HG03103 (cell line): Measurements from ENCODE around the gene PPWD1.
A peak's percentile ranks its signal among the peaks of the same experiment; 100 is the strongest.
"Not testable (repeated sequence)": the region's sequence is repeated elsewhere in the genome, so short reads cannot be mapped to it uniquely, and the experiment has no call there.

Experiments used
- ATAC-seq: cut with Tn5 transposase; IDR thresholded peaks from one replicate; pipeline ENCODE4 v1.9.1; 2021; ENCODE audit warnings: low read depth; ENCODE audit not compliant: unreplicated experiment

The PPWD1 gene

DNA sequence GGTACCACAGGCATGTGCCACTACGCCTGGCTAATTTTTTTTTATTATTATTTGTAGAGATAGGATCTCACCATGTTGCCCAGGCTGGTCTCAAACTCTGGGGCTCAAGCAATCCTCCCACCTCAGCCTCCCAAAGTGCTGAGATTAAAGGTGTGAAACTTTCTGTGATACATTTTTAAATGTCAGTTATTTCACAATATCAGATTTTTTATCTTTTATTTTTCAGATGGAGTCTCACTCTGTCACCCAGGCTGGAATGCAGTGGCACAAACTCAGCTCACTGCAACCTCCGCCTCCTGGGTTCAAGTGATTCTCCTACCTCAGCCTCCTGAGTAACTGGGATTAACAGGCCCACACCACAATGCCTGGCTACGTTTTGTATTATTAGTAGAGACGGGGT lies 58.9 kb downstream of the PPWD1 start:
- not testable (repeated sequence) for ATAC-seq

DNA sequence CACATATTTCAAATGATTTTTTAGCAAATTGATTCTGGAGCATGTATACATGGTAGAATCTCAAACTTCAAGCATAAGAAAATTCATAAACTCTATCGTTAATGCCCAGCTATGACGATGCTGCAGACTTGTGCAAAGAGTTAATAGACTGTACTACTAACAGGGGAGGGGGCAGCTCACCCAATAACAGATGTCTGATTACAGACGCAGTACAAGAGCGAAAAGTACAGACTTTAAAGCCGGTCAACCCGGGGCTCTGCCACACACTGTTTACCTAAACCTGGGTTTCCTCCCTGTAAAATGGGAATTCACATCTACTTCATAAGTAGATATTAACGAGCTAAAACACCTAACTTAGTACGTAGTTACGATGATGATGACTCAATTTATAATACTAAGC lies 60.4 kb downstream of the PPWD1 start:
- ATAC-seq: no peak

DNA sequence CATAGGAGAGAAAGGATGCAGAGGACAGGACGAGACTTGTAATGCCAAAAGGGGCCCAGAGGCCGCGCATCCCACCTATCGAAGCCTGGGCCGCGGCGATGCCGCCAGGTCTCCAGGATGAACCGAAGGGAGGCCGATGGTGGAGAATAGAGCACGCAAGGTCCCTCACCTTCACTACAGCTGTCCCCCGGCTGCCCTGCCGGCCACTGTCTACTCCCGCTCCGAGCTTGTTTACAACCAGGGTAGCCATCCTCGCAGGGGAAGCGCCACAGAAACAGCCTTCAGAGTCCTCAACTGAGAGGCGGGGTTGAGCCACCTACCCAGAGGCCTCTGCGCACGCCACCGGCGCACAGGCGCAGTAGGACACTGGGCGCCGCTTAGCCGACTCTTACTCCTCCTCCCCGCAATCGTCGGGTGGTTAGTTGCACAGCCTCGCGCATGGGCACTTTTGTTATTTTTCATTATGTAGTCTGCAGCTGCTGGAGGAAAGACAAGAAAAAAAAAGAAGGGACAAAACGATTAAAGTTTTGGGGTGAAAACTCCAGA lies 61.0 kb downstream of the PPWD1 start, which contains the start of gene TRIM23:
TRIM23 (minus strand) TSS at position 309 of the 546 bp plus-strand sequence; CDS start at position 250, 59 bp downstream.
- ATAC-seq: peak; percentile 94

GRCh38 chr5:65624571-65625555 lies 61.8 kb downstream of the PPWD1 start, which contains the start of the genes SHLD3 and TRAPPC13:
TSS of gene SHLD3 (plus strand) at chr5:65625027. CDS start at chr5:65629588, 4,561 bp downstream.
TSS of gene TRAPPC13 (plus strand) at chr5:65625027. CDS start at chr5:65625061, 34 bp downstream.
- ATAC-seq: peak; percentile 59

DNA sequence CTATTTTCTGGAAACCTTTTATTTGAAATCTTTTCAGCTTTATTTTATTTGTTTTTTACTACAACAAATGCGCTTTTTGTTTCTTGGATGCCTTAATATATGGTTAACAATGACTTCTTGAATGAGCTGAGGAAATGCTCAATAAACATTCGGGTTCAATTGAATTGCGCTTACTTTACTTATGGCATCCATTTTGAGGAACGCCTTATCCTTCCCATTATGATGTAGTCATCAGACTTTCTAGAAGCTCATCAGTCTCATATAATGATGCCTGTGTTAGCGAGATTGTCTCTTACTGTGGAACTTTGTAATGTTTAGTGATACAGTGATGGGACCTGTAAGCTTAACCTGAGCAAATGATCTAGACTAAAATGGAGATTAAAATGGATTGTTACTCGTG lies 62.6 kb downstream of the PPWD1 start:
- ATAC-seq: no peak

GRCh38 chr5:65630981-65631380 lies 67.9 kb downstream of the PPWD1 start:
- ATAC-seq: no peak
